Endothelial cell (in vitro differentiated cells): ENCODE measurements around the gene CD226. TPM values are rescaled to one million over a fixed set of nuclear protein-coding genes. Genes with fewer than 3 reads are reported as not detected.
"Not testable (repeated sequence)": the region's sequence is repeated elsewhere in the genome, so short reads cannot be mapped to it uniquely, and the experiment has no call there.

Experiments
- DNase-seq: peaks from one replicate; pipeline ENCODE4 v3.0.0; 2021; ENCODE audit warnings: low spot score
- H3K27ac Mint-ChIP-seq: one replicate; pipeline ENCODE4 v1.8.0; 2021; ENCODE audit warnings: mixed read lengths, inconsistent platforms; ENCODE audit not compliant: unreplicated experiment
- H3K27me3 Mint-ChIP-seq: one replicate; pipeline ENCODE4 v1.8.0; 2021; ENCODE audit warnings: mild to moderate bottlenecking, moderate library complexity, mixed read lengths, inconsistent platforms; ENCODE audit not compliant: unreplicated experiment
- H3K36me3 Mint-ChIP-seq: one replicate; pipeline ENCODE4 v1.8.0; 2021; ENCODE audit warnings: mild to moderate bottlenecking, low read depth, mixed read lengths, inconsistent platforms; ENCODE audit not compliant: unreplicated experiment
- H3K4me1 Mint-ChIP-seq: one replicate; pipeline ENCODE4 v1.8.0; 2021; ENCODE audit warnings: mild to moderate bottlenecking, mixed read lengths, inconsistent platforms; ENCODE audit not compliant: unreplicated experiment
- H3K4me3 Mint-ChIP-seq: one replicate; pipeline ENCODE4 v1.8.0; 2021; ENCODE audit warnings: mild to moderate bottlenecking, mixed read lengths, inconsistent platforms; ENCODE audit not compliant: unreplicated experiment
- H3K9me3 Mint-ChIP-seq: one replicate; pipeline ENCODE4 v1.8.0; 2021; ENCODE audit warnings: mixed read lengths, inconsistent platforms; ENCODE audit not compliant: unreplicated experiment
- total RNA-seq: library from RNA; stranded (reverse); fragmentation: NEBNext Ultra II Directional; extraction: Animal tissue kit (Norgen Biotek cat#: 25700); gene quantifications from one replicate; pipeline ENCODE4 v1.2.1, GENCODE V29; 2021; ENCODE audit not compliant: unreplicated experiment
- TF ChIP-seq, protein P1 (sequence below): fragments of 200-600 bp; sonication (generic); IDR thresholded peaks from one replicate; pipeline ENCODE4 v1.5.0; 2021; ENCODE audit warnings: antibody characterized with exemption; ENCODE audit not compliant: unreplicated experiment

Gene CD226
- total RNA-seq, 1 donor from 2014 or later: 0.80 TPM

DNA sequence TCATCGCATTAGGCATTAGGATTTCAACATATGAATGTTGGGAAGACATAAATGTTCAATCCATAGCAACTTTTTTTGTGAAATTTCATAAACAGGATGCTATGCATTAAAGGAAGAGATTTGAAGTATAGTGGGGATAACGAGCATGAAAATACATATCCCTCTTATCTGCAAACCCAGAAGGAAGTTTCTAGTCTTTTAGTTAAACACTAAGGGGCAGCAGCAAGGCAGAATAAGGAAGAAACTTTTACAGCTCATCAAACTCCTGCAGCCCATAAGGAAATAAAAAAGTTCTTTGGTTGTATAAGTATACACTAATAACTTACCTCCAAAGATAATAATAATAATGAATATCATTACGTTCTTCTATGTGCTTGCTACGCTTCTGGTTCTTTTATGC lies 81.5 kb downstream of the CD226 start:
- no peak for DNase-seq
- no peak overlapping the region for H3K27ac Mint-ChIP-seq
- TF ChIP-seq, protein P1, sequence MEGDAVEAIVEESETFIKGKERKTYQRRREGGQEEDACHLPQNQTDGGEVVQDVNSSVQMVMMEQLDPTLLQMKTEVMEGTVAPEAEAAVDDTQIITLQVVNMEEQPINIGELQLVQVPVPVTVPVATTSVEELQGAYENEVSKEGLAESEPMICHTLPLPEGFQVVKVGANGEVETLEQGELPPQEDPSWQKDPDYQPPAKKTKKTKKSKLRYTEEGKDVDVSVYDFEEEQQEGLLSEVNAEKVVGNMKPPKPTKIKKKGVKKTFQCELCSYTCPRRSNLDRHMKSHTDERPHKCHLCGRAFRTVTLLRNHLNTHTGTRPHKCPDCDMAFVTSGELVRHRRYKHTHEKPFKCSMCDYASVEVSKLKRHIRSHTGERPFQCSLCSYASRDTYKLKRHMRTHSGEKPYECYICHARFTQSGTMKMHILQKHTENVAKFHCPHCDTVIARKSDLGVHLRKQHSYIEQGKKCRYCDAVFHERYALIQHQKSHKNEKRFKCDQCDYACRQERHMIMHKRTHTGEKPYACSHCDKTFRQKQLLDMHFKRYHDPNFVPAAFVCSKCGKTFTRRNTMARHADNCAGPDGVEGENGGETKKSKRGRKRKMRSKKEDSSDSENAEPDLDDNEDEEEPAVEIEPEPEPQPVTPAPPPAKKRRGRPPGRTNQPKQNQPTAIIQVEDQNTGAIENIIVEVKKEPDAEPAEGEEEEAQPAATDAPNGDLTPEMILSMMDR: no peak
- H3K4me3 Mint-ChIP-seq: no peak overlapping the region
- no peaks in the 10 kb centered on the region for H3K9me3 Mint-ChIP-seq
- H3K27me3 Mint-ChIP-seq: peaks cover 1% of the 10 kb centered on the region
- peaks cover 6% of the 10 kb centered on the region for H3K4me1 Mint-ChIP-seq
- H3K36me3 Mint-ChIP-seq: no peaks in the 10 kb centered on the region

DNA sequence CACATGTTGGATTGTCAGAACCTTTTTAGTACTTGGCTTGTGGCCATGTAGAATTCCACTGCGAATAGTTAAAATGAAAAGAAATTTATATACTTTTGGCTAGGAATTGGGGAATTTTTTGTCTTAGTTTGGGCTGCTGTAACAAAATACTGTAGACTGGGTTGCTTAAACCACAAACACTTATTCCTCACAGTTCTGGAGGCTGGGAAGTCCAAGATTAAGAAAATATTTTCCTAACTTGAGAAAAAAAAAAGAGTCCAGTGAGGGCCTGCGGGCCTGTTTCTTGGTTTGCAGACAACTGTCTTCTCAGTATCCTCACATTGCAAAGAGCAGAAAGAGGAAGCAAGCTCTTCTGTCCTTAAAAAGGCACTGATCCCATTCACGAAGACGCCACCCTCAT lies 81.9 kb downstream of the CD226 start:
- TF ChIP-seq, protein P1: no peak
- Mint-ChIP-seq H3K36me3 (no peaks in the 10 kb centered on the region), H3K27ac (no peak overlapping the region), H3K27me3 (peaks cover 1% of the 10 kb centered on the region), H3K4me3 (no peak overlapping the region), H3K4me1 (peaks cover 6% of the 10 kb centered on the region), H3K9me3 (no peaks in the 10 kb centered on the region)
- no peak for DNase-seq

DNA sequence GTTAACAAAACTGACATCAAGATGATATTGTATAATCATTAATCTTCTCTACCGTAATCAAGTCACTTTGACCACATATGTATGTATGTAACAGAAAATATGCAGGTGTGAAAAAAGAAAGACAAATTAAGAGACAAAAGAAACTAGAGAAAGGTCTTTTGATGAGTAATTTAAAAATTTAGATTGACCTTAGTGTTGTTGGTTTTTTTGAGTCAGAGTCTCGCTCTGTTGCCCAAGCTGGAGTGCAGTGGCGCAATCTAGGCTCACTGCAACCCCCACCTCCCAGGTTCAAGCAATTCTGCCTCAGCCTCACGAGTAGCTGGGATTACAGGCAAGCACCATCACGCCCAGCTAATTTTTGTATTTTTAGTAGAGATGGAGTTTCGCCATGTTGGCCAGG lies 82.9 kb downstream of the CD226 start:
- not testable (repeated sequence) for H3K36me3 Mint-ChIP-seq, H3K4me3 Mint-ChIP-seq, H3K9me3 Mint-ChIP-seq, H3K27me3 Mint-ChIP-seq, H3K27ac Mint-ChIP-seq, H3K4me1 Mint-ChIP-seq, DNase-seq

DNA sequence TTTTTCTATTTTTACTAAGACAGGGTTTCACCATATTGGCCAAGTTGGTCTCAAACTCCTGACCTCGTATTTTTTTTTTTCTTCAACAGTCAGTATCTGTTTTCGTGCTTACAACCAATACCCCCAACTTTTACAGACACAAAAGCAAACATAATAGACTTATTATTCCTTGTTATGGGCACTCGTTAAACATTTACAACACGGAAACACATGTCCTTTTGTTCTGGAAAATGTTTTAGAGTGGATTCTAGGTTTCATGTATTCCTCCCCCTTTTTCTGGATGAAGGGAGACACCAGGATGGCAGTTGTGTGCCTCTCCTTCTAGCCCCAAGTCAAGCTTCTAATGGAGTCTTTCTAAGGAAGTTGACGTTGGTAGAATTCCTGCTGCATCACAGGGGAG lies 88.8 kb downstream of the CD226 start:
- H3K4me3 Mint-ChIP-seq: no peak overlapping the region

DNA sequence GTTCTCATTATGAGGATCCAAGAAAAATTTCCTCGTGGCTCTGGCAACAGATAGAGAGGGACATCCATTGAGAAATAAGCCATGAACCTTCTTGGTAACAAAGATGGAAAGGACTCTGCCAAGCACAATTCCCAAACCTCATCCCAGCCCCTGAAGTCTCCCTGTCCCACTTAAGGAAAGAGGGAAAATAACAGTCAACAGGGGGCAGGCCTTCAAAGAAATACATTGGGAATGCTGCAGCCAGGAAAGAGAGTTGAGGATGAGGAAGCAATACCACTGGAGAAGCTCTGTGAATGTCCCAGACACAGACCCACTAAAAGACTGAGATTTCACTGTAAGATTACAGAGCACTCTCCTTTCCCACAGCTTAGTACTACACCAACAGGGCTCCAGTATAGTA lies 93.2 kb downstream of the CD226 start:
- TF ChIP-seq, protein P1: no peak
- Mint-ChIP-seq H3K9me3 (no peaks in the 10 kb centered on the region), H3K4me3 (no peak overlapping the region), H3K27me3 (no peaks in the 10 kb centered on the region), H3K27ac (no peak overlapping the region), H3K4me1 (no peaks in the 10 kb centered on the region), H3K36me3 (no peaks in the 10 kb centered on the region)
- no peak for DNase-seq

More for the DNA sequence above, 88.8 kb downstream of the CD226 start:
- TF ChIP-seq, protein P1: no peak
- DNase-seq: no peak
- no peak overlapping the region for H3K27ac Mint-ChIP-seq
- no peaks in the 10 kb centered on the region for H3K4me1 Mint-ChIP-seq
- H3K36me3 Mint-ChIP-seq: no peaks in the 10 kb centered on the region
- H3K27me3 Mint-ChIP-seq: no peaks in the 10 kb centered on the region
- H3K9me3 Mint-ChIP-seq: no peaks in the 10 kb centered on the region

DNA sequence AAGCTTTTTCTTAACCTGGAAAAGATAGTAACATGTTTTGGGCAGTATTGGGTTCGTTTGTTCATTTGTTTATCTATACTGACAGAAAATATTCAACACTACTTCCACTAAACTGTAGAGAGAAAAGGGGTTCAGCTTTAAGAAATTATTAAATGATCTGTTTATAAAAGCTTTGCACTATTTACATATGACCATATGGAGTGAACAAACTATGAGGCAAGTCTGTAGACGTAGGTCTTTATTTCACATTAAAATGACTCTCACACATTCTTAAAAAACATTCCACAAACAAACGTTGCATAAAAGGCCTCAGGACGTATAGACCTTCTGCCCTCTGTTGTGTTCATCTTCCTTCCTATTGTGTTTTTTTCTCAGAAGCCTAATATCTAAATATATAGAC lies 94.6 kb downstream of the CD226 start:
- Mint-ChIP-seq H3K27ac (no peak overlapping the region), H3K4me3 (no peak overlapping the region), H3K4me1 (no peaks in the 10 kb centered on the region)

More for the DNA sequence above, 94.6 kb downstream of the CD226 start:
- Mint-ChIP-seq H3K27me3 (no peaks in the 10 kb centered on the region), H3K9me3 (no peaks in the 10 kb centered on the region), H3K36me3 (no peaks in the 10 kb centered on the region)
- TF ChIP-seq, protein P1: no peak
- no peak for DNase-seq
